GM12878 (cell line): ENCODE data around the gene MICAL3.

Experiments used
- ASH2L ChIP-seq: fragments of 300-600, 200-600 bp; sonication (generic); IDR thresholded peaks from 2 replicates; pipeline ENCODE4 v1.6.1; 2017; ENCODE audit warnings: low read depth, mild to moderate bottlenecking, borderline replicate concordance
- EP300 ChIP-seq, 2 experiments: fragments of 150-350 bp in 1 of 2; IDR thresholded peaks; 2 replicates each; pipeline ENCODE4 v1.6.1; 2011 to 2012; ENCODE audit warnings: low read depth in 2 of 2, low read length in 2 of 2, borderline replicate concordance in 1 of 2, improper control_type of control experiment in 1 of 2, inconsistent platforms in 1 of 2; ENCODE audit not compliant: control insufficient read depth in 1 of 2
- SPI1 ChIP-seq: IDR thresholded peaks from 2 replicates; pipeline ENCODE4 v1.6.1; 2011; ENCODE audit warnings: low read depth, mild to moderate bottlenecking, low read length, moderate library complexity, borderline replicate concordance; ENCODE audit not compliant: insufficient read depth
- TF ChIP-seq, protein P1 (sequence below): IDR thresholded peaks from 2 replicates; pipeline ENCODE4 v1.6.1; 2011; ENCODE audit warnings: borderline replicate concordance, low read depth, mild to moderate bottlenecking, moderate library complexity, mixed read lengths, low read length; ENCODE audit not compliant: insufficient read depth; ENCODE audit errors: extremely low read length
- TF ChIP-seq, protein P2 (sequence below), 3 experiments: IDR thresholded peaks in 2 of 3; conservative IDR thresholded peaks in 1 of 3; 2 replicates each; pipeline ENCODE4 v1.5.1; 2011; ENCODE audit warnings: low read depth in 3 of 3, low read length in 3 of 3, mild to moderate bottlenecking in 3 of 3, control low read depth in 2 of 3, moderate library complexity in 2 of 3, inconsistent platforms in 1 of 3, mixed read lengths in 1 of 3; ENCODE audit not compliant: control insufficient read depth in 2 of 3, insufficient read depth in 1 of 3; ENCODE audit errors: extremely low read depth in 1 of 3

DNA sequence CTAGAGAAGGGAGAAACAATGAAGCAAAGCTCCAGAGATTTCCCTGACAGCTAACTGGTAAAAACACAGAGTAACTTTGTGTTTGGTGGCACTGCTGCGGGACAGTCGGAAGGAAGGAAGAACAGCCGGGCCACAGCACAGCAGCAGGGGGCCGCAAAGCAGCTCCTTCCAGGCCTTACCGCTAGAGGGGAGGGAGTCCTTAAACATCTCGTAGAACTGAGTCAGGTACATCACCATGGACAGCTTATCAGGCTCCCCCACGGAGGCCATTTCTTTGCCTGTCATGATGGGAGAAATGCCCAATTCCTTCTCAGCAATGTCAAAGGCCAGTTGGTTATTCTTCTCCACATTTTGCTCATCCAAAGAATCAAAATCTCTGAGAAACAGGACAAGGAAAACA is 135.5 kb downstream of the MICAL3 start:
- TF ChIP-seq, protein P1, sequence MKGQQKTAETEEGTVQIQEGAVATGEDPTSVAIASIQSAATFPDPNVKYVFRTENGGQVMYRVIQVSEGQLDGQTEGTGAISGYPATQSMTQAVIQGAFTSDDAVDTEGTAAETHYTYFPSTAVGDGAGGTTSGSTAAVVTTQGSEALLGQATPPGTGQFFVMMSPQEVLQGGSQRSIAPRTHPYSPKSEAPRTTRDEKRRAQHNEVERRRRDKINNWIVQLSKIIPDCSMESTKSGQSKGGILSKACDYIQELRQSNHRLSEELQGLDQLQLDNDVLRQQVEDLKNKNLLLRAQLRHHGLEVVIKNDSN: no peak
- no peak for TF ChIP-seq EP300 (IDR thresholded peaks at IDR 0.05; ENCODE audit: borderline replicate concordance in 1 of 2, control insufficient read depth in 1 of 2, low read depth in 2 of 2, low read length in 2 of 2)
- TF ChIP-seq, protein P2, sequence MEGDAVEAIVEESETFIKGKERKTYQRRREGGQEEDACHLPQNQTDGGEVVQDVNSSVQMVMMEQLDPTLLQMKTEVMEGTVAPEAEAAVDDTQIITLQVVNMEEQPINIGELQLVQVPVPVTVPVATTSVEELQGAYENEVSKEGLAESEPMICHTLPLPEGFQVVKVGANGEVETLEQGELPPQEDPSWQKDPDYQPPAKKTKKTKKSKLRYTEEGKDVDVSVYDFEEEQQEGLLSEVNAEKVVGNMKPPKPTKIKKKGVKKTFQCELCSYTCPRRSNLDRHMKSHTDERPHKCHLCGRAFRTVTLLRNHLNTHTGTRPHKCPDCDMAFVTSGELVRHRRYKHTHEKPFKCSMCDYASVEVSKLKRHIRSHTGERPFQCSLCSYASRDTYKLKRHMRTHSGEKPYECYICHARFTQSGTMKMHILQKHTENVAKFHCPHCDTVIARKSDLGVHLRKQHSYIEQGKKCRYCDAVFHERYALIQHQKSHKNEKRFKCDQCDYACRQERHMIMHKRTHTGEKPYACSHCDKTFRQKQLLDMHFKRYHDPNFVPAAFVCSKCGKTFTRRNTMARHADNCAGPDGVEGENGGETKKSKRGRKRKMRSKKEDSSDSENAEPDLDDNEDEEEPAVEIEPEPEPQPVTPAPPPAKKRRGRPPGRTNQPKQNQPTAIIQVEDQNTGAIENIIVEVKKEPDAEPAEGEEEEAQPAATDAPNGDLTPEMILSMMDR (IDR thresholded peaks at IDR 0.05 in 2 of 3, conservative IDR thresholded peaks at IDR 0.05 in 1 of 3; ENCODE audit: control insufficient read depth in 2 of 3, extremely low read depth in 1 of 3, insufficient read depth in 1 of 3, low read depth in 3 of 3, low read length in 3 of 3): peak in 1 of 3 experiments; percentile 15; a peak in 1 of 6 replicates
- no peak for TF ChIP-seq ASH2L
- TF ChIP-seq SPI1: no peak
